Measurements from ENCODE around the gene MAP2K5. TPM values are rescaled to one million over a fixed set of nuclear protein-coding genes. Genes with fewer than 3 reads are reported as not detected.

MAP2K5 gene
- total RNA-seq, 1 donor from 2014 or later: 30.7 TPM

GRCh38 chr15:67826717-67827561 lies 284.4 kb downstream of the MAP2K5 start:
- no peak for TF ChIP-seq CTCF (IDR thresholded peaks at IDR 0.05; ENCODE audit: unreplicated experiment)
- H3K9me3 Mint-ChIP-seq (ENCODE audit: low read depth): no peaks in the 10 kb centered on the region
- peaks cover 17% of the 10 kb centered on the region for H3K4me1 Mint-ChIP-seq (ENCODE audit: low read depth)
- H3K27me3 Mint-ChIP-seq: peaks cover 77% of the 10 kb centered on the region
- no peaks in the 10 kb centered on the region for H3K36me3 Mint-ChIP-seq (ENCODE audit: insufficient read depth)
- no peak overlapping the region for H3K27ac Mint-ChIP-seq
- DNase-seq (ENCODE audit: low spot score, unreplicated experiment): no peak
- H3K4me3 Mint-ChIP-seq (ENCODE audit: low read depth): no peak overlapping the region

GRCh38 chr15:67827562-67828277 lies 285.2 kb downstream of the MAP2K5 start:
- Mint-ChIP-seq H3K27me3 (peaks cover 76% of the 10 kb centered on the region), H3K4me3 (ENCODE audit: low read depth) (no peak overlapping the region)
- no peak for DNase-seq (ENCODE audit: low spot score, unreplicated experiment)

GRCh38 chr15:67828278-67828968 lies 285.9 kb downstream of the MAP2K5 start:
- Mint-ChIP-seq H3K27me3 (peaks cover 80% of the 10 kb centered on the region), H3K27ac (no peak overlapping the region), H3K4me1 (ENCODE audit: low read depth) (peaks cover 17% of the 10 kb centered on the region), H3K9me3 (ENCODE audit: low read depth) (no peaks in the 10 kb centered on the region), H3K36me3 (ENCODE audit: insufficient read depth) (no peaks in the 10 kb centered on the region), H3K4me3 (ENCODE audit: low read depth) (no peak overlapping the region)
- no peak for TF ChIP-seq CTCF (IDR thresholded peaks at IDR 0.05; ENCODE audit: unreplicated experiment)
- DNase-seq (ENCODE audit: low spot score, unreplicated experiment): no peak

More at GRCh38 chr15:67827562-67828277, 285.2 kb downstream of the MAP2K5 start:
- Mint-ChIP-seq H3K4me1 (ENCODE audit: low read depth) (peaks cover 13% of the 10 kb centered on the region), H3K27ac (no peak overlapping the region), H3K36me3 (ENCODE audit: insufficient read depth) (no peaks in the 10 kb centered on the region), H3K9me3 (ENCODE audit: low read depth) (no peaks in the 10 kb centered on the region)
- TF ChIP-seq CTCF (IDR thresholded peaks at IDR 0.05; ENCODE audit: unreplicated experiment): peak; percentile 10

- Mint-ChIP-seq H3K27me3 (peaks cover 80% of the 10 kb centered on the region), H3K4me1 (ENCODE audit: low read depth) (peaks cover 15% of the 10 kb centered on the region), H3K27ac (peak overlapping the region; percentile 52), H3K9me3 (ENCODE audit: low read depth) (no peaks in the 10 kb centered on the region), H3K4me3 (ENCODE audit: low read depth) (no peak overlapping the region), H3K36me3 (ENCODE audit: insufficient read depth) (no peaks in the 10 kb centered on the region)
- no peak for TF ChIP-seq CTCF (IDR thresholded peaks at IDR 0.05; ENCODE audit: unreplicated experiment)
- DNase-seq (ENCODE audit: low spot score, unreplicated experiment): no peak
Measured at GRCh38 chr15:67828969-67829646, 286.6 kb downstream of the MAP2K5 start.
